HepG2 (cell line): Measurements from ENCODE around the gene CLRN2. TPM values are rescaled to one million over a fixed set of nuclear protein-coding genes. Genes with fewer than 3 reads are reported as not detected.

Source experiments
- ATAC-seq: fragments of 200-7000 bp; cut with Tn5 transposase; 3 replicates; pipeline ENCODE4 v1.9.1; 2020; ENCODE audit warnings: mild to moderate bottlenecking, moderate library complexity
- BruUV-seq: library from RNA; stranded (reverse); fragments of 400-500 nt; replicated peaks from 2 replicates; lab custom pipeline; 2021; lab: Mats Ljungman, UMichigan
- CTCF ChIA-PET: fragments of 300-600 bp; formaldehyde crosslinking; extraction: SDS; loops from one replicate; lab custom pipeline; 2021; ENCODE audit warnings: low total read pairs, inconsistent platforms, low intra/inter-chr PET ratio; lab: Yijun Ruan, JAX
- POLR2A ChIA-PET: fragments of 350-600 bp; sonication (Branson Sonifier 250); formaldehyde crosslinking; loops from one replicate; lab custom pipeline; 2020; ENCODE audit warnings: antibody characterized with exemption, inconsistent platforms; lab: Yijun Ruan, JAX
- DNase-seq: peaks from one replicate; pipeline ENCODE4 v3.0.0-alpha.2; 2015; ENCODE audit warnings: low spot score
- FAIRE-seq: peaks from 3 replicates; lab custom pipeline; 2011; peaks lifted over from hg19 to GRCh38; lab: Jason Lieb, UNC
- H2AFZ ChIP-seq: one replicate; pipeline ENCODE4 v1.6.1; 2011; ENCODE audit warnings: low read length, inconsistent platforms
- H3K27ac ChIP-seq: fragments of 300-600 bp; 3 replicates; pipeline ENCODE4 v1.8.0; 2011; ENCODE audit warnings: mixed run types, mild to moderate bottlenecking, mixed read lengths, low read length, inconsistent platforms; ENCODE audit not compliant: insufficient read depth; ENCODE audit errors: extremely low read length
- H3K27me3 ChIP-seq, 2 experiments: fragments of 200-600 bp in 1 of 2; 2 replicates in 1 of 2; 3 replicates in 1 of 2; pipeline versions ENCODE4 v1.6.0 to v1.8.0; 2011; ENCODE audit warnings: low read length in 2 of 2, mild to moderate bottlenecking in 2 of 2, moderate library complexity in 2 of 2, inconsistent platforms in 1 of 2; ENCODE audit not compliant: insufficient read depth in 2 of 2, control insufficient read depth in 1 of 2
- H3K36me3 ChIP-seq, 2 experiments: fragments of 200-600 bp in 1 of 2; replicated peaks in 1 of 2; 2 replicates in 1 of 2; 3 replicates in 1 of 2; pipeline versions ENCODE4 v1.5.1 to v1.8.0; 2011; ENCODE audit warnings: low read length in 2 of 2, inconsistent platforms in 1 of 2; ENCODE audit not compliant: insufficient read depth in 2 of 2, control insufficient read depth in 1 of 2
- H3K4me1 ChIP-seq: 2 replicates; pipeline ENCODE4 v1.5.1; 2012; ENCODE audit warnings: low read length, inconsistent platforms; ENCODE audit not compliant: insufficient read depth
- H3K4me2 ChIP-seq: 2 replicates; pipeline ENCODE4 v1.6.0; 2011; ENCODE audit warnings: low read depth, low read length, inconsistent platforms
- H3K4me3 ChIP-seq, 3 experiments: fragments of 200-600 bp in 1 of 3; sonication (generic), shearing (Covaris generic) in 1 of 3; replicated peaks in 1 of 3; 2 replicates each; pipeline ENCODE4 v1.5.1; 2011 to 2016; ENCODE audit warnings: low read length in 3 of 3, inconsistent platforms in 2 of 3, low read depth in 2 of 3, mild to moderate bottlenecking in 2 of 3, control low read depth in 1 of 3, mixed read lengths in 1 of 3; ENCODE audit not compliant: insufficient read depth in 1 of 3
- H3K79me2 ChIP-seq: one replicate; pipeline ENCODE4 v1.6.1; 2011; ENCODE audit warnings: low read length, inconsistent platforms; ENCODE audit not compliant: insufficient read depth
- H3K9ac ChIP-seq: 2 replicates; pipeline ENCODE4 v1.6.0; 2011; ENCODE audit warnings: mild to moderate bottlenecking, low read depth, low read length, inconsistent platforms; ENCODE audit not compliant: insufficient read depth
- H3K9me3 ChIP-seq: 2 replicates; pipeline ENCODE4 v1.5.1; 2012; ENCODE audit warnings: mild to moderate bottlenecking, low read length
- H4K20me1 ChIP-seq: 2 replicates; pipeline ENCODE4 v1.6.0; 2011; ENCODE audit warnings: inconsistent platforms, mild to moderate bottlenecking, low read length, moderate library complexity; ENCODE audit not compliant: insufficient read depth
- E2F2 ChIP-seq: sonication (generic); formaldehyde crosslinking; IDR thresholded peaks from 2 replicates; pipeline ENCODE4 v1.4.0; 2020; ENCODE audit warnings: missing genetic modification reagents, borderline replicate concordance
- ESRRA ChIP-seq: sonication (generic); formaldehyde crosslinking; IDR thresholded peaks from 2 replicates; pipeline ENCODE4 v1.5.1; 2020; ENCODE audit warnings: mild to moderate bottlenecking, low read depth, missing genetic modification reagents
- FLYWCH1 ChIP-seq: sonication (generic); formaldehyde crosslinking; IDR thresholded peaks from 2 replicates; pipeline ENCODE4 v1.8.1; 2023; ENCODE audit warnings: mild to moderate bottlenecking, missing genetic modification reagents
- MYC ChIP-seq: sonication (generic); formaldehyde crosslinking; IDR thresholded peaks from 2 replicates; pipeline ENCODE4 v1.9.0; 2021; ENCODE audit warnings: missing genetic modification reagents, borderline replicate concordance
- SMARCC2 ChIP-seq: fragments of 450-650 bp; IDR thresholded peaks from 2 replicates; pipeline ENCODE4 v1.6.1; 2017; ENCODE audit warnings: antibody characterized with exemption, mild to moderate bottlenecking
- TOPORS ChIP-seq: sonication (generic); formaldehyde crosslinking; IDR thresholded peaks from 2 replicates; pipeline ENCODE4 v1.8.0; 2023; ENCODE audit warnings: mild to moderate bottlenecking, missing genetic modification reagents
- ZNF234 ChIP-seq: sonication (generic); formaldehyde crosslinking; conservative IDR thresholded peaks from 2 replicates; pipeline ENCODE4 v1.5.1; 2020; ENCODE audit warnings: mild to moderate bottlenecking, missing genetic modification reagents
- ZNF724P ChIP-seq: sonication (generic); formaldehyde crosslinking; IDR thresholded peaks from 2 replicates; pipeline ENCODE4 v1.8.0; 2022; ENCODE audit warnings: missing genetic modification reagents, borderline replicate concordance
- ZNF788 ChIP-seq: sonication (generic); formaldehyde crosslinking; IDR thresholded peaks from 2 replicates; pipeline ENCODE4 v1.5.0; 2020; ENCODE audit warnings: mild to moderate bottlenecking, missing genetic modification reagents, borderline replicate concordance
- ZSCAN30 ChIP-seq: sonication (generic); formaldehyde crosslinking; IDR thresholded peaks from 2 replicates; pipeline ENCODE4 v1.5.0; 2020; ENCODE audit warnings: mild to moderate bottlenecking, missing genetic modification reagents
- WGBS: methylation state at CpG from one replicate; pipeline ENCODE4 v1.1.6; 2017; ENCODE audit warnings: low lambda C conversion rate; 5-methylcytosine and 5-hydroxymethylcytosine counted together
- in situ Hi-C: cut with HindIII; loops from 2 replicates; pipeline ENCODE4 v1.10.0; 2017; ENCODE audit warnings: low pct_unique_long_range_greater_than_20kb; ENCODE audit not compliant: extremely low pct_ligation_motif_present
- intact Hi-C: fragments of 100-400 bp; cut with micrococcal nuclease; formaldehyde crosslinking; loops from one replicate; pipeline ENCODE4 v1.10.0; 2022; ENCODE audit not compliant: unreplicated experiment
- polyA plus RNA-seq, 8 experiments: library from polyadenylated mRNA; depleted of rRNA in 3 of 8; stranded (reverse) in 7 of 8; unstranded in 1 of 8; fragments of >200 nt; fragmentation: Illumina TruSeq in 4 of 8; extraction: Trizol in 4 of 8; gene quantifications; 2 replicates each; pipeline versions ENCODE4 v1.2.1 to v1.2.3, GENCODE V29; 2011 to 2016; ENCODE audit warnings: low read depth in 4 of 8, missing spikeins in 1 of 8, mixed read lengths in 1 of 8; ENCODE audit not compliant: insufficient read depth in 1 of 8
- total RNA-seq, 5 experiments: library from RNA; depleted of rRNA; stranded (reverse); fragments of >200 nt; fragmentation: Illumina TruSeq; extraction: Trizol; gene quantifications; 2 replicates each; pipeline ENCODE4 v1.2.3, GENCODE V29; 2016; ENCODE audit warnings: low read depth in 1 of 5

The CLRN2 gene
- total and polyA plus RNA-seq, 2 of the 13 experiments (the other 11 are each of a cell fraction or from before 2014, with no cell fraction given): not detected

GRCh38 chr4:17480210-17480927 lies 34.6 kb upstream of the CLRN2 start:
- DNase-seq (no peak), FAIRE-seq (no peak), ATAC-seq (no peak)
- Histone ChIP-seq H3K4me3 (no peak overlapping the region), H3K4me2 (no peak overlapping the region), H3K27ac (no peak overlapping the region), H3K4me1 (peaks cover 27% of the 10 kb centered on the region), H3K9me3 (0 out of 2 replicates have a peak, but pooled peaks cover 5% of the 10 kb centered on the region), H3K27me3 (no peaks in the 10 kb centered on the region), H3K79me2 (no peaks in the 10 kb centered on the region), H3K9ac (no peak overlapping the region), H4K20me1 (no peaks in the 10 kb centered on the region), H2AFZ (no peak overlapping the region), H3K36me3 (peaks cover 2 to 3% of the 10 kb centered on the region in 2 experiments; a peak in 2 of 5 replicates)
- ChIA-PET POLR2A (no interaction called here), CTCF (no interaction called here)
- intact Hi-C loops (no loop called here), in situ Hi-C loops (no loop called here)
- TF ChIP-seq ESRRA (no peak), TOPORS (CRISPR knock-in tag) (no peak), ZNF788 (CRISPR knock-in tag) (no peak), ZNF724P (no peak), MYC (CRISPR knock-in tag) (no peak), SMARCC2 (no peak), ZNF234 (no peak), E2F2 (no peak), ZSCAN30 (no peak), FLYWCH1 (CRISPR knock-in tag) (no peak)
- no TSS peak for BruUV-seq
- whole genome bisulfite sequencing: 92% methylated on average over 6 of the region's 7 CpGs
